C4-2B (cell line): ENCODE measurements around the gene PRKD3.

Source experiments
- CTCF ChIP-seq: fragments of 450-650 bp; conservative IDR thresholded peaks from 2 replicates; pipeline ENCODE4 v1.5.1; 2017; ENCODE audit warnings: mild to moderate bottlenecking
- ZFX ChIP-seq: fragments of 450-650 bp; IDR thresholded peaks from 2 replicates; pipeline ENCODE4 v1.6.1; 2017

- TF ChIP-seq CTCF (no peak), ZFX (no peak)
Measured at GRCh38 chr2:37318401-37318800, 6.2 kb downstream of the PRKD3 start.
